Prostate gland (tissue), 2 donors: ENCODE results near the gene ST6GALNAC4. TPM values are rescaled to one million over a fixed set of nuclear protein-coding genes. Genes with fewer than 3 reads are reported as not detected.

Experiments used
- DNase-seq: peaks from one replicate; pipeline ENCODE4 v3.0.0-alpha.2; 2019; ENCODE audit warnings: low spot score
- H3K27ac ChIP-seq, 2 donors: fragments of 200-600 bp; sonication (generic); 2 replicates each; pipeline ENCODE4 v1.5.1; 2017 to 2019
- H3K27me3 ChIP-seq: fragments of 200-600 bp; sonication (generic); replicated peaks from 2 replicates; pipeline ENCODE4 v1.5.1; 2019; ENCODE audit not compliant: insufficient read depth
- H3K36me3 ChIP-seq, 2 donors: fragments of 200-600 bp; sonication (generic); 1 replicate in 1 of 2; 2 replicates in 1 of 2; pipeline versions ENCODE4 v1.5.1 to v1.8.1; 2017 to 2019
- H3K4me1 ChIP-seq: fragments of 200-600 bp; sonication (generic); replicated peaks from 2 replicates; pipeline ENCODE4 v1.5.1; 2019
- H3K4me3 ChIP-seq, 2 donors: fragments of 200-600 bp; sonication (generic); 2 replicates each; pipeline ENCODE4 v1.5.1; 2017 to 2019
- H3K9me3 ChIP-seq: fragments of 200-600 bp; sonication (generic); 2 replicates; pipeline ENCODE4 v1.5.1; 2017
- POLR2A ChIP-seq: fragments of 450-650 bp; IDR thresholded peaks from one replicate; pipeline ENCODE4 v1.6.1; 2016; ENCODE audit warnings: antibody characterized with exemption, mild to moderate bottlenecking
- POLR2AphosphoS5 ChIP-seq: sonication (generic); formaldehyde crosslinking; IDR thresholded peaks from one replicate; pipeline ENCODE4 v1.6.1; 2017; ENCODE audit warnings: antibody characterized with exemption
- WGBS: methylation state at CpG from one replicate; pipeline ENCODE4 v1.1.5; 2018; 5-methylcytosine and 5-hydroxymethylcytosine counted together
- intact Hi-C: fragments of 100-400 bp; cut with DNase I; formaldehyde crosslinking; loops from one replicate; pipeline ENCODE4 v1.14.2; 2022
- total RNA-seq, 2 donors: library from RNA; depleted of rRNA; stranded (reverse); fragments of >200 nt; gene quantifications; one replicate each; pipeline ENCODE4 v1.1.0, GENCODE V29; 2016
- TF ChIP-seq, protein P1 (sequence below), 4 experiments: fragments of 200-600 bp in 2 of 4; fragments of 450-650 bp in 2 of 4; sonication (generic) in 2 of 4; IDR thresholded peaks; 1 replicate in 3 of 4; 2 replicates in 1 of 4; pipeline ENCODE4 v1.5.1; 2016 to 2019; ENCODE audit warnings: antibody characterized with exemption in 4 of 4, mild to moderate bottlenecking in 2 of 4, moderate library complexity in 2 of 4

The ST6GALNAC4 gene
- total RNA-seq, 2 donors from 2014 or later, result 21.8 to 47.0 TPM

DNA sequence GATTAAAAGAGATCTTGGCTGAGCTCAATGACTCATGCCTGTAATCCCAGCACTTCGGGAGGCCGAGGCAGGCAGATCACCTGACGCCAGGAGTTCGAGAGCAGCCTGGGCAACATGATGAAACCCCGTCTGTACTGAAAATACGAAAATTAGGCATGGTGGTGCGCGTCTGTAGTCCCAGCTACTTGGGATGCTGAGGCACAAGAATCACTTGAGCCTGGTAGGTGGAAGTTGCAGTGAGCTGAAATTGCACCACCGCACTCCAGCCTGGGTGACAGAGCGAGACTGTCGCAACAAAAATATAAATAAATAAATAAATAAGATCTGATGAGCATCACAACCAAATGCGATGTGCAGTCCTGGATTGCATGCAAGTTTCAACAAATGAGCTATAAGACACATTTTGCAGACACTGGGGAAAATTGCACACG lies 53.6 kb downstream of the ST6GALNAC4 start:
- WGBS, result 80% methylated on average over 13 of the region's 13 CpGs
- H3K27ac ChIP-seq, result no peak overlapping the region

DNA sequence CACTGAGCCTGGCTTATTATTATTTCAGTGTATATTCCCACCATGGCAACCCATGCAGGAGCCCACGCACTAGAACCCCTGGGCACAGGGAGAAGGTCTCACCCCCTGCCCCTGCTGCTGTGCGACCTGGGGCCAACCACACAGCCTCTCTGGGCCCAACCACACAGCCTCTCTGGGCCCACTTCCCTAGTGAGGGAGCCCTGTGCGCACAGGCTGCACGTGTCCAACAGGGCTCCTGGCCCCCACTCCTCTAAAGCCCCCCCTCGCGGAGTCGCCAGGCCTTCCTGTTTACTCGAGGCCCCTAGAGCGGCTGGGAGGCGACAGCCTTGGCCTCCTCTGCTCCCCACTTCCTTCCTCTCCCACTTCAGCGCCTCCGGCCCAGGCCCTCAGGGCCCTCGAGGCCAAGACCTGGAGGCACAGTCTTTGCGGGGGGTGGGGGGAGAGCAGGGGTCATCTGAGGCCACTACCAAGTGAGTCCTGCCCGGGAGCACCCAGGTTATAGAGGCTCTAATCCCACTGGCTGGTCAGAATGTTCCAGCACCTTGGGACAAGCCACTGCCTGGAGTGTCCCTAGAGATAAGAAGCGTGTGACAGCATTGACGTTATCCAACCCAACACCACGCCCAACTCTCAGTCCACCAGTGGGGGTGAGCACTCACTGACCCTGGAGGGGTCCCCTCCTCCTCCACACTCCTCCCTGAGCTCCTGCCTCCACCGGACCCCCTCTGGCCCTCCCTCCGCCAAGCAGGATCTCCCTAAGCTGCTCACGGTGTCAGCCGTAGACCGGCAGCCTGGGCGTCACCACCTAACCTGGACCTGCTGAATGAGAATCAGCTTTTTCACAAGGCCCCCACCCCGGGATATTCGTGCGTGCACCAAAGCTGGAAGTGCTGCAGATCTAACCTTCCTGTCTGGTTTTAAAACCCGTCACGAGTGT lies 54.5 kb downstream of the ST6GALNAC4 start:
- intact Hi-C loops, result no loop called here
- 66% methylated on average over 29 of the region's 29 CpGs for WGBS
- H3K27me3 ChIP-seq, result no peaks in the 10 kb centered on the region
- H3K4me3 ChIP-seq, result no peak overlapping the region
- TF ChIP-seq POLR2AphosphoS5 (no peak), POLR2A (no peak)
- TF ChIP-seq, protein P1, sequence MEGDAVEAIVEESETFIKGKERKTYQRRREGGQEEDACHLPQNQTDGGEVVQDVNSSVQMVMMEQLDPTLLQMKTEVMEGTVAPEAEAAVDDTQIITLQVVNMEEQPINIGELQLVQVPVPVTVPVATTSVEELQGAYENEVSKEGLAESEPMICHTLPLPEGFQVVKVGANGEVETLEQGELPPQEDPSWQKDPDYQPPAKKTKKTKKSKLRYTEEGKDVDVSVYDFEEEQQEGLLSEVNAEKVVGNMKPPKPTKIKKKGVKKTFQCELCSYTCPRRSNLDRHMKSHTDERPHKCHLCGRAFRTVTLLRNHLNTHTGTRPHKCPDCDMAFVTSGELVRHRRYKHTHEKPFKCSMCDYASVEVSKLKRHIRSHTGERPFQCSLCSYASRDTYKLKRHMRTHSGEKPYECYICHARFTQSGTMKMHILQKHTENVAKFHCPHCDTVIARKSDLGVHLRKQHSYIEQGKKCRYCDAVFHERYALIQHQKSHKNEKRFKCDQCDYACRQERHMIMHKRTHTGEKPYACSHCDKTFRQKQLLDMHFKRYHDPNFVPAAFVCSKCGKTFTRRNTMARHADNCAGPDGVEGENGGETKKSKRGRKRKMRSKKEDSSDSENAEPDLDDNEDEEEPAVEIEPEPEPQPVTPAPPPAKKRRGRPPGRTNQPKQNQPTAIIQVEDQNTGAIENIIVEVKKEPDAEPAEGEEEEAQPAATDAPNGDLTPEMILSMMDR (IDR thresholded peaks at IDR 0.05), result no peak
- H3K9me3 ChIP-seq, result no peaks in the 10 kb centered on the region
- peak; percentile 19 for DNase-seq
- H3K4me1 ChIP-seq, result no peaks in the 10 kb centered on the region
- H3K27ac ChIP-seq, result peak overlapping the region in 1 of 2 donors; percentile 24
- H3K36me3 ChIP-seq, result no peaks in the 10 kb centered on the region

More for the DNA sequence above, 53.6 kb downstream of the ST6GALNAC4 start:
- DNase-seq, result no peak
- TF ChIP-seq, protein P1 (IDR thresholded peaks at IDR 0.05), result no peak
- TF ChIP-seq POLR2A (no peak), POLR2AphosphoS5 (no peak)
- no peaks in the 10 kb centered on the region for H3K36me3 ChIP-seq
- no peaks in the 10 kb centered on the region for H3K4me1 ChIP-seq
- H3K9me3 ChIP-seq, result no peaks in the 10 kb centered on the region
- H3K4me3 ChIP-seq, result no peak overlapping the region
- no peaks in the 10 kb centered on the region for H3K27me3 ChIP-seq
- intact Hi-C loops, result no loop called here

DNA sequence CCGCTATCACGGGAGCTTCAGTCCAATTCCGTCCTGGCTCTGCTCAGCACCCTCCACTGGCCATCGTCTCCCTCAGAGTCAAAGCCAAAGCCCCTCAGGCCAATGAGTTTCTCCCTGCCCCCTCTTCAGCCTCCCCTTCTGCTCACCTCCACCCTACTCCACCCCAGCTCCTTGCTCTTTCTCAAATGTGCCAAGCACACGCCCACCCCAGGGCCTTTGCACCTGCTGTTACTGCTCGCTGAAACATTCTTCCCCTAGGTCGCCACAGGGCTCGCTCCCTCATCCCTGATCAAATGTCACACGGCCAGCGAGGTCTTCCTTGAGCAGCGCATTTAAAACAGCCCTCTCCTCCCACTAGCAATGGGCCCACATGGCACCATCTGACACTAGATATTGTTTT lies 56.1 kb downstream of the ST6GALNAC4 start:
- intact Hi-C loops, result no loop called here
- WGBS, result 94% methylated on average over 11 of the region's 11 CpGs
- no peaks in the 10 kb centered on the region for H3K36me3 ChIP-seq
- H3K4me3 ChIP-seq, result no peak overlapping the region
- H3K9me3 ChIP-seq, result no peaks in the 10 kb centered on the region
- H3K27ac ChIP-seq, result no peak overlapping the region
- no peaks in the 10 kb centered on the region for H3K27me3 ChIP-seq
- no peaks in the 10 kb centered on the region for H3K4me1 ChIP-seq
- TF ChIP-seq, protein P1 (IDR thresholded peaks at IDR 0.05), result no peak
- no peak for TF ChIP-seq POLR2AphosphoS5
- no peak for TF ChIP-seq POLR2A
- no peak for DNase-seq

DNA sequence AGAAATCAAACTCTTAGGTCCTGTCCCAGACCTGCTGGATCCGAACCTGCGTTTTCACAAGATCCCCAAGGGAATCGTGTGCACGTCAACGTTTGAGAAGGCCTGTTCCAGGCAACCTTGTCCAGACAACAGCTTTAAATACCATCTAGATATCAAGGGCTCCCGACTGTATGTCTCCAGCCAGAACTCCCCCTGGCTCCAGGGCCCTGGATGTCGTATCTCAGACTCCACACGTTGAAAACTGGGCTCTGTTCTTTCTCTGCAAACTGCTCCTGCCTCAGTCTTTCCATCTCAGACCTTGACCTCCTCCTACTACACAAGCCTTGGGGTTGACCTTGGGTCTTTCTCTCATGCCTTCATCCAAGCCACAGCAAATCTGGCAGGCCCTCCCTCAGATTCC lies 56.6 kb downstream of the ST6GALNAC4 start:
- H3K4me1 ChIP-seq, result no peaks in the 10 kb centered on the region
- DNase-seq, result no peak
- intact Hi-C loops, result no loop called here
- 86% methylated on average over 8 of the region's 8 CpGs for WGBS
- no peaks in the 10 kb centered on the region for H3K9me3 ChIP-seq
- TF ChIP-seq POLR2A (no peak), POLR2AphosphoS5 (no peak)
- TF ChIP-seq, protein P1 (IDR thresholded peaks at IDR 0.05), result no peak
- H3K27me3 ChIP-seq, result no peaks in the 10 kb centered on the region
- H3K36me3 ChIP-seq, result no peaks in the 10 kb centered on the region
- no peak overlapping the region for H3K27ac ChIP-seq
- no peak overlapping the region for H3K4me3 ChIP-seq

DNA sequence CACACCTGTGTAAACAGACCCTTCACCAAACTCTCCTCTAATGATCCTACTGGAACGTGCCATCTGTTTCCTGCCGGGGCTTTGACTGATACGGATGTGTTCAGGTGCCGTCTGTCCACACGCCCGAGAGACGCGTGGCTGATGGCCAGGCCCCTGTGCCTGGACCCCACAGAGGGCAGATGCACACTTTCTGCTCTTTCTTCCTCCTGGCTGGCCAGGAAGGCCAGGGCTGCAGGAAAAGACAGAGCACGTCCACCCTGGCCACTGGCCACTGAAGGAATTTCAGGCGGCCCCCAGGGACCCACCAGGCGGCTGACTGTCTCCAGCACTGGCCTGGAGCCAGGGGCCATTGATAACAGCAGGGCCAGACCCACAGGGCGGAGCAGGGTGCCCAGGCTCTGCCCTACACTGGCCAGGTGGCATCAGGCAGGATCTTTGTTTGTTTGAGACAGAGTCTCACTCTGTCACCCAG lies 58.8 kb downstream of the ST6GALNAC4 start:
- no peak overlapping the region for H3K4me3 ChIP-seq
- no peak for DNase-seq
- no peaks in the 10 kb centered on the region for H3K36me3 ChIP-seq
- TF ChIP-seq, protein P1 (IDR thresholded peaks at IDR 0.05), result no peak
- TF ChIP-seq POLR2AphosphoS5 (no peak), POLR2A (no peak)
- no peaks in the 10 kb centered on the region for H3K4me1 ChIP-seq
- H3K27ac ChIP-seq, result no peak overlapping the region
- intact Hi-C loops, result no loop called here
- no peaks in the 10 kb centered on the region for H3K27me3 ChIP-seq
- no peaks in the 10 kb centered on the region for H3K9me3 ChIP-seq
- 25% methylated on average over 12 of the region's 12 CpGs for WGBS
